ENCODE results near the gene PGK2.
"Not testable (repeated sequence)": the region's sequence is repeated elsewhere in the genome, so short reads cannot be mapped to it uniquely, and the experiment has no call there.

PGK2 gene

GRCh38 chr6:49787176-49787575, at the start of gene PGK2:
TSS of gene PGK2 (minus strand) at chr6:49787285. CDS start at chr6:49787187, 98 bp downstream.
- no peak for DNase-seq

- no peak for DNase-seq
These were observed 48.1 kb upstream of the PGK2 start for GRCh38 chr6:49835140-49835539.

GRCh38 chr6:49833386-49833785, 46.3 kb upstream of the PGK2 start:
- DNase-seq = no peak

GRCh38 chr6:49826743-49827406, 39.8 kb upstream of the PGK2 start:
- no peak for DNase-seq

- DNase-seq = no peak
These were observed 28.1 kb upstream of the PGK2 start for GRCh38 chr6:49815166-49815565.

GRCh38 chr6:49813248-49813647, 26.2 kb upstream of the PGK2 start:
- DNase-seq = no peak

- no peak for DNase-seq
These were observed 19.1 kb upstream of the PGK2 start for GRCh38 chr6:49806145-49806544.

- DNase-seq = no peak
These were observed 18.2 kb upstream of the PGK2 start for GRCh38 chr6:49805246-49805645.

- no peak for DNase-seq
These were observed 14.4 kb upstream of the PGK2 start for GRCh38 chr6:49801525-49801924.

GRCh38 chr6:49799090-49799489, 12.0 kb upstream of the PGK2 start:
- DNase-seq = no peak

GRCh38 chr6:49796842-49797455, 9.9 kb upstream of the PGK2 start:
- DNase-seq = not testable (repeated sequence)

- DNase-seq = no peak
These were observed 3.3 kb upstream of the PGK2 start for GRCh38 chr6:49790341-49790740.

- DNase-seq = no peak
These were observed 2.8 kb downstream of the PGK2 start for GRCh38 chr6:49784272-49784671.

GRCh38 chr6:49782725-49783124, 4.4 kb downstream of the PGK2 start:
- DNase-seq = no peak

- no peak for DNase-seq
These were observed 4.8 kb downstream of the PGK2 start for GRCh38 chr6:49782293-49782692.

- no peak for DNase-seq
These were observed 10.6 kb downstream of the PGK2 start for GRCh38 chr6:49776444-49776843.

GRCh38 chr6:49775043-49775442, 12.0 kb downstream of the PGK2 start:
- DNase-seq = no peak

- DNase-seq = no peak
These were observed 14.8 kb downstream of the PGK2 start for GRCh38 chr6:49772285-49772684.

- DNase-seq = no peak
These were observed 20.3 kb downstream of the PGK2 start for GRCh38 chr6:49766762-49767161.

GRCh38 chr6:49764571-49765236, 22.4 kb downstream of the PGK2 start:
- no peak for DNase-seq

- no peak for DNase-seq
These were observed 42.8 kb downstream of the PGK2 start, which contains the start of gene CRISP3 for GRCh38 chr6:49744259-49744658. TSS of gene CRISP3 (minus strand) at chr6:49744388. CDS start at chr6:49744367, 21 bp downstream.

- DNase-seq = no peak
These were observed 43.7 kb downstream of the PGK2 start for GRCh38 chr6:49743429-49743828.

GRCh38 chr6:49739423-49739822, 47.7 kb downstream of the PGK2 start:
- no peak for DNase-seq

GRCh38 chr6:49736017-49736508, 51.0 kb downstream of the PGK2 start:
- DNase-seq = no peak
